T-cell (primary cell): ENCODE data around the gene MS4A4E. TPM values are rescaled to one million over a fixed set of nuclear protein-coding genes. Genes with fewer than 3 reads are reported as not detected.
"Not testable (repeated sequence)": the region's sequence is repeated elsewhere in the genome, so short reads cannot be mapped to it uniquely, and the experiment has no call there.

Experiments used
- ATAC-seq, 4 experiments: fragments of 200-7000 bp in 3 of 4; fragments of 150-1000 bp in 1 of 4; cut with Tn5 transposase; replicated peaks in 1 of 4; 1 replicate in 3 of 4; 2 replicates in 1 of 4; pipeline ENCODE4 v1.10.0; 2021; ENCODE audit warnings: moderate library complexity in 3 of 4, mild to moderate bottlenecking in 2 of 4, moderate number of reproducible peaks in 1 of 4
- CTCF ChIA-PET, 2 donors: fragments of 300-600 bp; sonication (Branson Sonifier 250); formaldehyde crosslinking; loops; one replicate each; lab custom pipeline; 2022; ENCODE audit warnings: antibody characterized with exemption in 2 of 2; lab: Charles Lee
- POLR2A ChIA-PET, 2 donors: fragments of 300-600 bp; sonication (Branson Sonifier 250); formaldehyde crosslinking; loops; one replicate each; lab custom pipeline; 2022; ENCODE audit warnings: antibody characterized with exemption in 2 of 2; lab: Charles Lee
- DNase-seq, 35 experiments: peaks; one replicate each; pipeline versions ENCODE4 v3.0.0 to v3.0.0-alpha.2; 2013 to 2023
- H3K27ac ChIP-seq: one replicate; pipeline ENCODE4 v1.5.1; 2013; ENCODE audit warnings: low read length
- H3K27me3 ChIP-seq, 2 experiments: replicated peaks in 1 of 2; 1 replicate in 1 of 2; 2 replicates in 1 of 2; pipeline versions ENCODE4 v1.6.1 to v1.7.0; 2013; ENCODE audit warnings: low read length in 1 of 2, mixed read lengths in 1 of 2; ENCODE audit not compliant: control insufficient read depth in 2 of 2, insufficient read depth in 2 of 2; ENCODE audit errors: extremely low read depth in 1 of 2
- H3K36me3 ChIP-seq, 2 donors: 1 replicate in 1 of 2; 2 replicates in 1 of 2; pipeline versions ENCODE4 v1.6.1 to v1.7.0; 2013; ENCODE audit warnings: low read length in 1 of 2; ENCODE audit not compliant: control insufficient read depth in 2 of 2, insufficient read depth in 1 of 2; ENCODE audit errors: extremely low read depth in 1 of 2
- H3K4me1 ChIP-seq, 2 experiments: 1 replicate in 1 of 2; 2 replicates in 1 of 2; pipeline versions ENCODE4 v1.6.1 to v1.7.0; 2013; ENCODE audit warnings: low read length in 2 of 2, mixed read lengths in 1 of 2; ENCODE audit not compliant: insufficient read depth in 2 of 2, control insufficient read depth in 1 of 2; ENCODE audit errors: extremely low read depth in 1 of 2
- H3K4me3 ChIP-seq, 2 donors: 1 replicate in 1 of 2; 2 replicates in 1 of 2; pipeline versions ENCODE4 v1.5.1 to v1.7.0; 2013; ENCODE audit warnings: mild to moderate bottlenecking in 2 of 2, low read length in 1 of 2, moderate library complexity in 1 of 2; ENCODE audit not compliant: control insufficient read depth in 1 of 2; ENCODE audit errors: extremely low read depth in 1 of 2
- H3K9me3 ChIP-seq: 2 replicates; pipeline ENCODE4 v1.7.0; 2013
- H3K27ac Mint-ChIP-seq, 2 donors: one replicate each; pipeline ENCODE4 v1.8.0; 2020 to 2021; ENCODE audit warnings: mild to moderate bottlenecking in 2 of 2, mixed read lengths in 2 of 2
- H3K27me3 Mint-ChIP-seq, 2 donors: one replicate each; pipeline ENCODE4 v1.8.0; 2021 to 2022; ENCODE audit warnings: mixed read lengths in 2 of 2
- H3K36me3 Mint-ChIP-seq: one replicate; pipeline ENCODE4 v1.8.0; 2021; ENCODE audit warnings: mixed read lengths
- H3K4me1 Mint-ChIP-seq, 3 donors: one replicate each; pipeline ENCODE4 v1.8.0; 2020 to 2022; ENCODE audit warnings: mixed read lengths in 3 of 3, mild to moderate bottlenecking in 1 of 3
- H3K4me3 Mint-ChIP-seq, 3 donors: one replicate each; pipeline ENCODE4 v1.8.0; 2020 to 2022; ENCODE audit warnings: mild to moderate bottlenecking in 3 of 3, mixed read lengths in 3 of 3, moderate library complexity in 3 of 3
- H3K9me3 Mint-ChIP-seq, 3 donors: one replicate each; pipeline ENCODE4 v1.8.0; 2020 to 2022; ENCODE audit warnings: mixed read lengths in 3 of 3
- WGBS: methylation state at CpG from one replicate; pipeline ENCODE4 v1.1.5; 2013; ENCODE audit warnings: missing lambda C conversion rate; ENCODE audit not compliant: insufficient coverage; 5-methylcytosine and 5-hydroxymethylcytosine counted together
- total RNA-seq, 35 experiments: library from RNA in 6 of 35; stranded (reverse) in 6 of 35; fragments of 120-200 nt in 1 of 35; gene quantifications; one replicate each; pipeline versions ENCODE4 v1.2.1 to v1.2.4 and lab custom pipeline; 2013 to 2026

The MS4A4E gene
- total RNA-seq, 5 donors from 2014 or later (not counting 1 experiment from before 2014, with no cell fraction given): 0.54 to 1.0 TPM; not detected in 3

DNA sequence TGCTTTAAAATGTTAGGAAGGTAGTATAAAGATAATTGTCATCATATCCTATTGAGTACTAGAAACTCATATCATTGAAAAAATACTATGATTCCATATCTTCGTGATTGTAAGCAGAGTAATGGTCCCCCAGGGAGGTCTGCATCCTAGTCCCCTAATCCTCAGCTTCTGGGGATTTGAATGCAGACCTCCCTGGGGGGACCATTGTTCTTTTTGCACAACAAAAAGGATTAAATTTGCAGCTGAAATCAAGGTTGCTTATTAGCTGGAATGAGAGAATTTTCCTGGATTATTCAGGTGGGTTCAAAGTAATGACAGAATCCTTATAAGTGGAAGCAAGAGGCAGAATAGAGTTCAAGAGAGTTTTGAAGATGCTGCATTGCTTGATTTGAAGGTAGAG lies 34.0 kb downstream of the MS4A4E start:
- Mint-ChIP-seq H3K27ac (no peak overlapping the region), H3K9me3 (no peaks in the 10 kb centered on the region), H3K4me1 (no peaks in the 10 kb centered on the region), H3K36me3 (no peaks in the 10 kb centered on the region), H3K27me3 (peaks cover 10 to 17% of the 10 kb centered on the region in 2 donors), H3K4me3 (no peak overlapping the region)
- Histone ChIP-seq H3K36me3 (no peaks in the 10 kb centered on the region), H3K9me3 (no peaks in the 10 kb centered on the region), H3K27ac (no peak overlapping the region), H3K4me1 (no peaks in the 10 kb centered on the region), H3K27me3 (peaks cover 0 to 3% of the 10 kb centered on the region in 2 experiments), H3K4me3 (no peak overlapping the region)
- ChIA-PET CTCF (no interaction called here), POLR2A (no interaction called here)
- DNase-seq (no peak), ATAC-seq (no peak)
- WGBS: no CpG with 5 or more reads among the region's 1 CpG

DNA sequence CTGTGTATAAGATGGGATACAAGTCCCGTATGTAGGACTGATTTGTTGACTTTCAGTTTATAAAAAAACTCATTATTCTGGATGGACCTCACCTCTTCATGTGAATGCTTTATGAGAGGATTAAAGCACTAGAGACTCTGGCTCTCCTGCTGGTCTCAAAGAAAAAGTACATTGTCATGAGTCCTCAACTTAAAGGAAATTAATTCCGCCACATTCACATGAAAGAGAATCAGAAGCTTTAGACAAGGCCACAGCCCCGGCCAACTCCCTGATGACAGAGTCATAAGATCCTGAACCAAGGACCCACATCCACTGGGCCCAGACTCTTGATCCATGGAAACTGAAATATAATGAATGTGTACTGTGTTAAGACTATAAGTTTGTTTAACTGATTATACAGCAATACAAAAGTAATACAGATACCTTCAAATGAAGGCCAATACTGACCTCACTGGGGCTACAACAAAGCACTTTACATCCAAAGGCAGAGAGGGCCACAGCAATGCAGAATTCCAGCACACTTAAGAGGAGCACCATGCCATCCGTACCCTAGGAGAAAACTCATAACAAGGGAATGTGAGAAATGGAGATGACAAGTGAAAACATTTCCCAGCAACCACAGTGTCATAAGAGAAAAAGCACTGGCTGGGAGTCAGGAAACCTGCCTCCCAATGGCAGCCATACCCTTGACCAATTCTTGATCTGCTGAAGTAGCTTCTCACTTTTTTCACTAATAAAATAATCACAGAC lies 34.6 kb downstream of the MS4A4E start:
- no peak overlapping the region for H3K27ac ChIP-seq
- H3K4me1 Mint-ChIP-seq: no peaks in the 10 kb centered on the region
- no peak for DNase-seq
- H3K27me3 ChIP-seq: no peaks in the 10 kb centered on the region
- no peak overlapping the region for H3K27ac Mint-ChIP-seq
- no CpG with 5 or more reads among the region's 4 CpGs for WGBS
- no peak for ATAC-seq
- no peaks in the 10 kb centered on the region for H3K36me3 ChIP-seq
- CTCF ChIA-PET: no interaction called here
- H3K4me3 Mint-ChIP-seq: no peak overlapping the region
- H3K27me3 Mint-ChIP-seq: peaks cover 10 to 17% of the 10 kb centered on the region in 2 donors
- no peak overlapping the region for H3K4me3 ChIP-seq
- H3K4me1 ChIP-seq: no peaks in the 10 kb centered on the region
- POLR2A ChIA-PET: no interaction called here
- H3K9me3 ChIP-seq: no peaks in the 10 kb centered on the region
- no peaks in the 10 kb centered on the region for H3K36me3 Mint-ChIP-seq
- no peaks in the 10 kb centered on the region for H3K9me3 Mint-ChIP-seq

DNA sequence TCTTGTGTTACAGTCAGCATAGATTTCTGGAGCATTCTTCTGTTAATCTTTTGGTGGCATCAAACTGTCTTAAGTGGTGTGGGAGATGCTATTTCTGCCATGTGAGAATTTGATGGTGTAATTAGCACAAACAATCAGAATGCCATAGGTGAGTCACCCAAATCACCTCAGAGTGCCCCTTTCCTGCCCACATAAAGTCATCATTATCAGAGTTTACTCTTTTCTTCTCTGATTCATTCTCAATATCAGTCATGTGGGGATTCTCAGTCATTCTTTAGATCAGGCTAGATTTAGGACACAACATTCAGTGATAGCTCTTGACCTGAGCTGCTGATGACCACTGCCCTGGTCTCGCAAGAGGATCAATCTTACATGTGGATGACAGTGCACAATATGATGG lies 36.3 kb downstream of the MS4A4E start:
- no peaks in the 10 kb centered on the region for H3K27me3 ChIP-seq
- DNase-seq: no peak
- CTCF ChIA-PET: no interaction called here
- Mint-ChIP-seq H3K9me3 (peaks cover 0 to 3% (median 3%) of the 10 kb centered on the region in 3 donors), H3K27ac (no peak overlapping the region), H3K4me3 (no peak overlapping the region), H3K36me3 (no peaks in the 10 kb centered on the region), H3K27me3 (peaks cover 7 to 15% of the 10 kb centered on the region in 2 donors), H3K4me1 (no peaks in the 10 kb centered on the region)
- H3K36me3 ChIP-seq: no peaks in the 10 kb centered on the region
- POLR2A ChIA-PET: no interaction called here
- H3K4me1 ChIP-seq: no peaks in the 10 kb centered on the region
- H3K9me3 ChIP-seq: no peaks in the 10 kb centered on the region
- H3K4me3 ChIP-seq: no peak overlapping the region
- WGBS: no CpG with 5 or more reads among the region's 1 CpG
- no peak overlapping the region for H3K27ac ChIP-seq
- ATAC-seq: no peak

DNA sequence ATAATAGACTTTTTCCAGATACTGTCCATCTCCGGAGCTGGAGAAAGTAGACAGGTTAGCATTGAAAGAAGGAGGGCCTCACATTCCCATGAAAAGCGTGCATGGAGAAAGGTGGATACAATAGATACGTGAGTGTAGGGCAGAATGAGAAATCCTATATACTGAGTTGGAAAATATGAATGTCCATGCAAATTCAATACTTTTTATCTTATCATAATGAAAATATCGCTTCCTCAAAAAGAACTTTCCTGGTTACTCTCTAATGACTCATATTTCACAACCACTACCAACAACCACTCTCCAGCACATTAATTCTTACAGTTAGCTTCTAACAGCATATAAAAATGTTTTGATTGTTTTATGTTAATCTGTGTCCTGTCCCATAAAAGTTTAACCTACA lies 38.0 kb downstream of the MS4A4E start:
- H3K4me3 Mint-ChIP-seq: no peak overlapping the region
- CTCF ChIA-PET: no interaction called here
- WGBS: no CpG with 5 or more reads among the region's 4 CpGs

DNA sequence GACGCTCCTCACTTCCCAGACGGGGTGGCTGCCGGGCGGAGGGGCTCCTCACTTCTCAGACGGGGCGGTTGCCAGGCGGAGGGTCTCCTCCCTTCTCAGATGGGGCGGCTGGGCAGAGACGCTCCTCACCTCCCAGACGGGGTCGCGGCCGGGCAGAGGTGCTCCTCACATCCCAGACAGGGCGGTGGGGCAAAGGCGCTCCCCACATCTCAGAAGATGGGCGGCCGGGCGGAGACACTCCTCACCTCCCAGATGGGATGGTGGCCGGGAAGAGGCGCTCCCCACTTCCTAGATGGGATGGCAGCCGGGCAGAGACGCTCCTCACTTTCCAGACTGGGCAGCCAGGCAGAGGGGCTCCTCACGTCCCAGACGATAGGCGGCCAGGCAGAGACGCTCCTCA lies 41.6 kb downstream of the MS4A4E start:
- H3K4me1 Mint-ChIP-seq, DNase-seq, ATAC-seq, H3K27ac ChIP-seq, H3K27ac Mint-ChIP-seq, H3K9me3 Mint-ChIP-seq, H3K4me3 ChIP-seq, H3K36me3 Mint-ChIP-seq, H3K27me3 ChIP-seq, H3K4me1 ChIP-seq, CTCF ChIA-PET, H3K36me3 ChIP-seq, H3K9me3 ChIP-seq, POLR2A ChIA-PET, H3K4me3 Mint-ChIP-seq: not testable (repeated sequence)
- H3K27me3 Mint-ChIP-seq: peaks cover 8 to 15% of the 10 kb centered on the region in 2 donors
- WGBS: 95% methylated on average over 8 of the region's 26 CpGs

More for the DNA sequence above, 38.0 kb downstream of the MS4A4E start:
- Histone ChIP-seq H3K27ac (no peak overlapping the region), H3K9me3 (no peaks in the 10 kb centered on the region), H3K36me3 (no peaks in the 10 kb centered on the region), H3K4me1 (no peaks in the 10 kb centered on the region), H3K4me3 (no peak overlapping the region), H3K27me3 (no peaks in the 10 kb centered on the region)
- H3K27me3 Mint-ChIP-seq: peaks cover 6 to 11% of the 10 kb centered on the region in 2 donors
- POLR2A ChIA-PET: no interaction called here
- peaks cover 0 to 3% (median 3%) of the 10 kb centered on the region in 3 donors for H3K9me3 Mint-ChIP-seq
- DNase-seq (no peak), ATAC-seq (no peak)
- no peaks in the 10 kb centered on the region for H3K4me1 Mint-ChIP-seq
- no peak overlapping the region for H3K27ac Mint-ChIP-seq
- H3K36me3 Mint-ChIP-seq: no peaks in the 10 kb centered on the region

DNA sequence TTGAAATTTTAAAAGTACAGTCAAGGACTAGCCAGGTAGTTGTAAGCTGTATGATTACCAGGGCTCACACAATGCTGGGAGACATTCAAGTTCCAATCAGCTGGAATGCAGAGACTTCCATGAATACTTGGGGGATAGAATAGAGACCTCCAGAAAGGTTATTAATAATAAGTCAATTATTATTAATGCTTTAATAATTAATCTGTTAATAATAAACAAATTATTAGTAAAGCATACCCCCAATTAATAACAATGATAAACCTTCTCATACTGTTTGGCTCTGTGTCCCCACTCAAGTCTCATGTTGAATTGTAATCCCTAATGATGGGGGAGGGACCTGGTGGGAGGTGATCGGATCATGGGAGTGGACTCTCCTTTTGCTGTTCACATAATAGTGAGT lies 45.5 kb downstream of the MS4A4E start:
- H3K36me3 ChIP-seq: no peaks in the 10 kb centered on the region
- no peaks in the 10 kb centered on the region for H3K9me3 ChIP-seq
- ChIA-PET POLR2A (no interaction called here), CTCF (no interaction called here)
- peaks cover 0 to 3% (median 3%) of the 10 kb centered on the region in 3 donors for H3K9me3 Mint-ChIP-seq
- no peak overlapping the region for H3K4me3 ChIP-seq
- H3K4me3 Mint-ChIP-seq: no peak overlapping the region
- no peaks in the 10 kb centered on the region for H3K27me3 ChIP-seq
- no CpG with 5 or more reads among the region's 1 CpG for WGBS
- no peak for DNase-seq
- peaks cover 2 to 6% (median 5%) of the 10 kb centered on the region in 3 donors for H3K4me1 Mint-ChIP-seq
- ATAC-seq: no peak
- H3K27me3 Mint-ChIP-seq: peaks cover 13 to 20% of the 10 kb centered on the region in 2 donors
- no peak overlapping the region for H3K27ac Mint-ChIP-seq
- no peaks in the 10 kb centered on the region for H3K4me1 ChIP-seq
- no peaks in the 10 kb centered on the region for H3K36me3 Mint-ChIP-seq
- no peak overlapping the region for H3K27ac ChIP-seq
